ENCODE results near the gene NEURL1. TPM values are rescaled to one million over a fixed set of nuclear protein-coding genes. Genes with fewer than 3 reads are reported as not detected.

Gene NEURL1
- total and polyA plus RNA-seq, 2 experiments from 2014 or later = 2.3 to 4.6 TPM

DNA sequence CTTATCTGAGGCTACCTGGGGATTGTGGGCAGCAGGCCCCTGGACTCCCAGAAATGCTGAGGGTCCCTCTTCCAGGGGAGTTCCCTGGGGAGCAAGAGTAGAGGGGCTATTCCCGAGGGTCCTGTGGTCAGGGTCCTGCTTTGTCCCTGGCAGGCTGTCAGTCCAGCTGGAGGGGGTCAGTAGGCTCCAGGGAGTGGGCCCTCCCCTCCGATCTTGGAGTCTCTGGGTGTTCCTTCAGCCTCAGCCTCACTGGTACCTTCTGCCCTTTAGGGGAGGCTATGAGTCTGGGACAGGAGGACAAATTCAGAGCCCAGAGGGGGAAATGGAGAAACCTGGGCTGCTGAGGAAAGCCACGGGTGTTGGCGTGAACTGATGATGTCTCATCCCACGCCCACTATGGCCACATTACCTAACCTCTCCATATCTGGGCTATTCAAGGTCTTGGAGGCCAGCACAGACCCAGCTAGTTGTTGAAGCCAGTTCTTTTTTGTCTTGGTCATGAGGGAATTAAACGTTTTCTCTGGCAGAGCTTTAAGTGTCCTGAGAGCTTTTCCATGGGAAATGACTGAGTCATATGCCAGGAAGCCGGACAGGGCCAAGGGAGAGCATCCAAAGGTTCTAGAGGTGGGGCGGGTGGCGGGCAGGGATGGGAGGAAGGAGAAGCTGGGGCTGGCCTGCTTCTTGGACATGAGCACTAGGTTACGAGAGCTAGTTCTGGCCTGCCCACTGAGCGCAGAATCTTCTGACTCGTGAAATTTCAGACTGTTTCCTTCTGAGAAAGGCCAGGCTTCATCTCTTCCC is 47.5 kb upstream of the NEURL1 start:
- Histone ChIP-seq H3K4me1 (ENCODE audit: insufficient read depth) (no peaks in the 10 kb centered on the region), H3K79me2 (no peaks in the 10 kb centered on the region), H3K9me3 (ENCODE audit: low read depth) (no peaks in the 10 kb centered on the region), H3K36me3 (replicated peaks; ENCODE audit: insufficient read depth, low read depth) (no peaks in the 10 kb centered on the region), H4K20me1 (ENCODE audit: insufficient read depth, poor library complexity, severe bottlenecking) (no peaks in the 10 kb centered on the region), H3K9me2 (replicated peaks; ENCODE audit: insufficient read depth) (no peaks in the 10 kb centered on the region), H3K4me3 (no peak overlapping the region), H3K27me3 (no peaks in the 10 kb centered on the region), H3K27ac (no peak overlapping the region), H2AFZ (no peak overlapping the region), H3K4me2 (no peak overlapping the region)
- TF ChIP-seq, protein P1, sequence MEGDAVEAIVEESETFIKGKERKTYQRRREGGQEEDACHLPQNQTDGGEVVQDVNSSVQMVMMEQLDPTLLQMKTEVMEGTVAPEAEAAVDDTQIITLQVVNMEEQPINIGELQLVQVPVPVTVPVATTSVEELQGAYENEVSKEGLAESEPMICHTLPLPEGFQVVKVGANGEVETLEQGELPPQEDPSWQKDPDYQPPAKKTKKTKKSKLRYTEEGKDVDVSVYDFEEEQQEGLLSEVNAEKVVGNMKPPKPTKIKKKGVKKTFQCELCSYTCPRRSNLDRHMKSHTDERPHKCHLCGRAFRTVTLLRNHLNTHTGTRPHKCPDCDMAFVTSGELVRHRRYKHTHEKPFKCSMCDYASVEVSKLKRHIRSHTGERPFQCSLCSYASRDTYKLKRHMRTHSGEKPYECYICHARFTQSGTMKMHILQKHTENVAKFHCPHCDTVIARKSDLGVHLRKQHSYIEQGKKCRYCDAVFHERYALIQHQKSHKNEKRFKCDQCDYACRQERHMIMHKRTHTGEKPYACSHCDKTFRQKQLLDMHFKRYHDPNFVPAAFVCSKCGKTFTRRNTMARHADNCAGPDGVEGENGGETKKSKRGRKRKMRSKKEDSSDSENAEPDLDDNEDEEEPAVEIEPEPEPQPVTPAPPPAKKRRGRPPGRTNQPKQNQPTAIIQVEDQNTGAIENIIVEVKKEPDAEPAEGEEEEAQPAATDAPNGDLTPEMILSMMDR (IDR thresholded peaks at IDR 0.05; ENCODE audit: poor library complexity) = no peak
- TF ChIP-seq EZH2phosphoT487 (IDR thresholded peaks at IDR 0.05; ENCODE audit: low read depth, severe bottlenecking, unreplicated experiment) (no peak), EZH2 (IDR thresholded peaks at IDR 0.05; ENCODE audit: borderline replicate concordance) (no peak)
- no peak for DNase-seq (ENCODE audit: low spot score)
- 95% methylated on average over 12 of the region's 12 CpGs for WGBS (ENCODE audit: low lambda C conversion rate, missing lambda C conversion rate)

DNA sequence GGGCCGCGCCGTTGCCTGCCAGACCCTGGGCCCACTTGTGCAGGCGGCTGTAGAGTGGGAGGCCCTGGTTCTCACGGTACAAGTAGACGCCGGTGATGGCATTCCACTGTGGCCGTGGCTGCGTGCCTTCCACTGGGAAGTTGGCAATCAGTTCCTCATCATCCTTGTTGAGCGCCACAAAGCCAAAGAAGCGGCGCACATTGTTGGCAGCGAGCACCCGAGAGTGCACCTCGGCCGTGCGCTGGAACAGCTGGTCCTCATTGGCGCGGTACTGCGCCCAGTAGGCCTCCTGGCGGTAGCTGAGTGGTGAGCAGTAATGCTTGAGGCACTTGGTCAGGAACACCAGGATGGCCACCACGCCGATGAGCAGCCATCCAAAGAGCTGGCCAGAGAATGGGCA is 46.3 kb upstream of the NEURL1 start:
- no peak overlapping the region for H3K4me3 ChIP-seq
- no peaks in the 10 kb centered on the region for H3K9me2 ChIP-seq (replicated peaks; ENCODE audit: insufficient read depth)
- no peak overlapping the region for H3K27ac ChIP-seq
- H4K20me1 ChIP-seq (ENCODE audit: insufficient read depth, poor library complexity, severe bottlenecking) = no peaks in the 10 kb centered on the region
- no peaks in the 10 kb centered on the region for H3K27me3 ChIP-seq
- no peaks in the 10 kb centered on the region for H3K36me3 ChIP-seq (replicated peaks; ENCODE audit: insufficient read depth, low read depth)
- H3K79me2 ChIP-seq = no peaks in the 10 kb centered on the region
- TF ChIP-seq EZH2phosphoT487 (IDR thresholded peaks at IDR 0.05; ENCODE audit: low read depth, severe bottlenecking, unreplicated experiment) (no peak), EZH2 (IDR thresholded peaks at IDR 0.05; ENCODE audit: borderline replicate concordance) (no peak)
- TF ChIP-seq, protein P1 (IDR thresholded peaks at IDR 0.05; ENCODE audit: poor library complexity) = no peak
- H3K9me3 ChIP-seq (ENCODE audit: low read depth) = no peaks in the 10 kb centered on the region
- no peak overlapping the region for H2AFZ ChIP-seq
- no peak for DNase-seq (ENCODE audit: low spot score)
- no peaks in the 10 kb centered on the region for H3K4me1 ChIP-seq (ENCODE audit: insufficient read depth)
- 98% methylated on average over 23 of the region's 23 CpGs for WGBS (ENCODE audit: low lambda C conversion rate, missing lambda C conversion rate)
- H3K4me2 ChIP-seq = no peak overlapping the region

DNA sequence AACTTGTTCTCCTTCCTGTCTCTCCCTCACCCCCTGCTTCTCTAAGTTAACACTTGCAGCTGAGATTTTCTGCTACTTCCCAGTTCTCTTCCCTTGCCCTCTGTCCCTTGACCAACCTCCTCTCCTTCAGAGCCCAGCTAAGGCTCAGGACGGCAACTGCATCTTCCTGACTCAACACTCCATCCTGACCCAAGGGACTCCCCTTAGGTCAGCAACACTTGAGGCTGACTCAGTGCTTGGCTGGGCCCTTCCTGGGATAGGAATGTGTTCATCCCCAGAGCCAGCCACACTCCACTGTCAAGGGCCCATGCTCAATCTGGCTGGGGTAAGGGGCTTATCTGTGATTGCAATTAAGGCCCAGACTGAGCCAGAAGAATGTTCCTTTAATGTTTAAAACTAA is 44.8 kb upstream of the NEURL1 start:
- WGBS (ENCODE audit: low lambda C conversion rate, missing lambda C conversion rate) = 50% methylated on average over 1 of the region's 1 CpG
- Histone ChIP-seq H3K27ac (no peak overlapping the region), H3K4me3 (no peak overlapping the region), H3K4me2 (no peak overlapping the region), H3K36me3 (replicated peaks; ENCODE audit: insufficient read depth, low read depth) (no peaks in the 10 kb centered on the region), H2AFZ (no peak overlapping the region), H4K20me1 (ENCODE audit: insufficient read depth, poor library complexity, severe bottlenecking) (no peaks in the 10 kb centered on the region), H3K79me2 (no peaks in the 10 kb centered on the region), H3K4me1 (ENCODE audit: insufficient read depth) (no peaks in the 10 kb centered on the region), H3K9me2 (replicated peaks; ENCODE audit: insufficient read depth) (no peaks in the 10 kb centered on the region), H3K27me3 (no peaks in the 10 kb centered on the region), H3K9me3 (ENCODE audit: low read depth) (no peaks in the 10 kb centered on the region)
- DNase-seq (ENCODE audit: low spot score) = no peak
- no peak for TF ChIP-seq EZH2 (IDR thresholded peaks at IDR 0.05; ENCODE audit: borderline replicate concordance)
- TF ChIP-seq EZH2phosphoT487 (IDR thresholded peaks at IDR 0.05; ENCODE audit: low read depth, severe bottlenecking, unreplicated experiment) = no peak
- TF ChIP-seq, protein P1 (IDR thresholded peaks at IDR 0.05; ENCODE audit: poor library complexity) = no peak

Measured in hepatocyte (in vitro differentiated cells).